GM12878 (cell line): Measurements from ENCODE around the gene SLC27A5. TPM values are rescaled to one million over a fixed set of nuclear protein-coding genes. Genes with fewer than 3 reads are reported as not detected.
A peak's percentile ranks its signal among the peaks of the same experiment; 100 is the strongest.

ENCODE experiments used
- BCL11A ChIP-seq: IDR thresholded peaks from 2 replicates; pipeline ENCODE4 v1.6.1; 2011; ENCODE audit warnings: low read depth, low read length
- EED ChIP-seq: sonication (generic); IDR thresholded peaks from 2 replicates; pipeline ENCODE4 v1.6.1; 2016; ENCODE audit warnings: antibody characterized with exemption, low read depth
- HDGF ChIP-seq: fragments of 450-650 bp; IDR thresholded peaks from 2 replicates; pipeline ENCODE4 v1.6.1; 2016; ENCODE audit warnings: antibody characterized with exemption
- IRF5 ChIP-seq: fragments of 450-650 bp; IDR thresholded peaks from 2 replicates; pipeline ENCODE4 v1.6.1; 2017; ENCODE audit warnings: borderline replicate concordance
- MXI1 ChIP-seq: fragments of 150-350 bp; IDR thresholded peaks from 2 replicates; pipeline ENCODE4 v1.6.1; 2011; ENCODE audit warnings: low read depth, mild to moderate bottlenecking, inconsistent platforms, low read length, improper control_type of control experiment
- POLR2AphosphoS5 ChIP-seq: IDR thresholded peaks from 2 replicates; pipeline ENCODE4 v1.6.1; 2011; ENCODE audit warnings: mild to moderate bottlenecking, low read length, inconsistent platforms
- RAD51 ChIP-seq: fragments of 450-650 bp; IDR thresholded peaks from 2 replicates; pipeline ENCODE4 v1.6.1; 2016; ENCODE audit warnings: moderate library complexity, mild to moderate bottlenecking, inconsistent platforms
- SIN3A ChIP-seq: IDR thresholded peaks from 2 replicates; pipeline ENCODE4 v1.6.1; 2012; ENCODE audit warnings: low read depth, low read length, improper control_type of control experiment
- SMAD1 ChIP-seq: fragments of 450-650 bp; IDR thresholded peaks from 2 replicates; pipeline ENCODE4 v1.6.1; 2018; ENCODE audit warnings: mild to moderate bottlenecking, low read depth; ENCODE audit not compliant: partially characterized antibody
- SRF ChIP-seq, 2 experiments: IDR thresholded peaks; 2 replicates each; pipeline ENCODE4 v1.6.1; 2011; ENCODE audit warnings: low read depth in 2 of 2, low read length in 2 of 2, mild to moderate bottlenecking in 1 of 2, moderate library complexity in 1 of 2
- YBX1 ChIP-seq: fragments of 450-650 bp; IDR thresholded peaks from 2 replicates; pipeline ENCODE4 v1.6.1; 2016; ENCODE audit warnings: antibody characterized with exemption
- ZBED1 ChIP-seq: IDR thresholded peaks from 2 replicates; pipeline ENCODE4 v1.6.1; 2016; ENCODE audit warnings: borderline replicate concordance
- ZNF207 ChIP-seq: fragments of 450-650 bp; IDR thresholded peaks from 2 replicates; pipeline ENCODE4 v1.6.1; 2014; ENCODE audit warnings: antibody characterized with exemption, mild to moderate bottlenecking, borderline replicate concordance
- ZSCAN29 ChIP-seq: fragments of 450-650 bp; IDR thresholded peaks from 2 replicates; pipeline ENCODE4 v1.6.1; 2017; ENCODE audit warnings: mild to moderate bottlenecking, moderate library complexity
- polyA plus RNA-seq, 11 experiments: library from polyadenylated mRNA; depleted of rRNA in 4 of 11; unstranded in 6 of 11; stranded (reverse) in 5 of 11; fragments of >200 nt; fragmentation: Nextera tagmentation in 4 of 11; fragmentation: Illumina TruSeq in 1 of 11; extraction: Ambion mirVana in 4 of 11; extraction: Trizol in 1 of 11; gene quantifications; 1 replicate in 1 of 11; 2 replicates in 10 of 11; pipeline versions ENCODE4 v1.2.1 to v1.2.3, GENCODE V29; 2011 to 2016; ENCODE audit warnings: inconsistent platforms in 2 of 11, missing spikeins in 2 of 11, low read depth in 1 of 11
- total RNA-seq, 4 experiments: library from RNA; depleted of rRNA in 3 of 4; stranded (reverse); fragments of >200 nt in 3 of 4; fragmentation: Illumina TruSeq in 1 of 4; extraction: Trizol in 1 of 4; gene quantifications; 2 replicates each; pipeline versions ENCODE4 v1.2.1 to v1.2.3, GENCODE V29; 2013 to 2021
- TF ChIP-seq, protein P1 (sequence below): fragments of 450-650 bp; IDR thresholded peaks from 2 replicates; pipeline ENCODE4 v1.6.1; 2017; ENCODE audit warnings: mild to moderate bottlenecking, low read depth, inconsistent platforms; ENCODE audit not compliant: poor library complexity, severe bottlenecking
- TF ChIP-seq, protein P2 (sequence below): IDR thresholded peaks from 2 replicates; pipeline ENCODE4 v1.6.1; 2012; ENCODE audit warnings: low read length, inconsistent platforms
- TF ChIP-seq, protein P3 (sequence below): IDR thresholded peaks from 2 replicates; pipeline ENCODE4 v1.6.1; 2011; ENCODE audit warnings: mild to moderate bottlenecking, low read depth, low read length, moderate library complexity; ENCODE audit not compliant: insufficient replicate concordance
- TF ChIP-seq, protein P4 (sequence below): fragments of 450-650 bp; conservative IDR thresholded peaks from 2 replicates; pipeline ENCODE4 v1.6.1; 2017; ENCODE audit warnings: mild to moderate bottlenecking, moderate library complexity

The SLC27A5 gene
- total and polyA plus RNA-seq, 10 of the 15 experiments (the other 5 are each of a cell fraction or from before 2014, with no cell fraction given): 21.2 to 127 (median 31.8) TPM

DNA sequence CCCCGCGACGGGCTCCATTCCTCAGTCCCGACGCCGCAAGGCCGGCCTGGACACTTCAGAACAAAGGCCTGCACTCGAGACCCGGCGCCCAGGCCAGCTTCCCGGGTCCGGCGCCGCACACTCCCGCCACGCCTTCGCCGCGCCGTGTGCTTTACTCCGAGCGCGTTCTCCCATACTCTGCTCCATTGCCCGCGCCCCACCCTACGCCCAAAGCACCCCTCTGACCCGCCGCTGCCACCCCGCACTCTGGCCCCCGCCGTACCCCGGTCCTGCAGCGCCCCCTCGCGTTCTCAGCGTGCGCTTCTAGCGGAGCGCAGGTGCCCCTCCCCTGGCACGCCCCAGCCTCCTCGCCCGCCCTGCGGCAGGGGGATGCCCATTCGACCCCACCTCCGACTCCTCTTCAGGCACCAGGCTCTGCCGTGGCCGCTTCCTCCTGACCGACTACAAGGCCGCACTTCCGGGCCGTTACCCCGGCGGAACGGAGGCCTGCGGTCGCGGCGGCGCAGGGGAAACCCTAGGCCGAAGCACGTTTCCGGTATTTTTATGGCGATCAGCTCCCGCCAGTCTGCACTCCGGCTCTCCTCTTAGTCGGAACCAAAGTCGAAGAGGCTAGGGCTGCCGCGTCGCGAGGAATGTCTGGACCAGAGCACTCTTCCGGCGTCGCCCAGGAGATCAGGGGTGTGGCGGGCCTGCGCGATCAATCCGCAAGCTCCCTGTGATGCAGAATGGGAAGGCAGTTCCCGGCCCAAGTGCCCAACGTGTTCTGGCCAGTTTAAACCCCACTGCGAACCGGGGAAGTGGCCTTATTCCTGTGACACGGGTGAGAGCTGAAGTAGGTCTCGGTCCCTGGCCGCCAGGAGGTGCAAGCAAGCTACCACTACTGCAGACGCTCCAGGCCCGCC lies 7.8 kb upstream of the SLC27A5 start, which contains the start of gene ZBTB45 (continued):
- TF ChIP-seq, protein P1, sequence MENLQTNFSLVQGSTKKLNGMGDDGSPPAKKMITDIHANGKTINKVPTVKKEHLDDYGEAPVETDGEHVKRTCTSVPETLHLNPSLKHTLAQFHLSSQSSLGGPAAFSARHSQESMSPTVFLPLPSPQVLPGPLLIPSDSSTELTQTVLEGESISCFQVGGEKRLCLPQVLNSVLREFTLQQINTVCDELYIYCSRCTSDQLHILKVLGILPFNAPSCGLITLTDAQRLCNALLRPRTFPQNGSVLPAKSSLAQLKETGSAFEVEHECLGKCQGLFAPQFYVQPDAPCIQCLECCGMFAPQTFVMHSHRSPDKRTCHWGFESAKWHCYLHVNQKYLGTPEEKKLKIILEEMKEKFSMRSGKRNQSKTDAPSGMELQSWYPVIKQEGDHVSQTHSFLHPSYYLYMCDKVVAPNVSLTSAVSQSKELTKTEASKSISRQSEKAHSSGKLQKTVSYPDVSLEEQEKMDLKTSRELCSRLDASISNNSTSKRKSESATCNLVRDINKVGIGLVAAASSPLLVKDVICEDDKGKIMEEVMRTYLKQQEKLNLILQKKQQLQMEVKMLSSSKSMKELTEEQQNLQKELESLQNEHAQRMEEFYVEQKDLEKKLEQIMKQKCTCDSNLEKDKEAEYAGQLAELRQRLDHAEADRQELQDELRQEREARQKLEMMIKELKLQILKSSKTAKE: peak; percentile 92
- TF ChIP-seq HDGF (peak; percentile 23; the same call in 1 of the 2 replicates), YBX1 (no peak), ZNF207 (peak; percentile 98), POLR2AphosphoS5 (peak; percentile 82; the same call in 1 of the 2 replicates), ZBED1 (peak; percentile 81; the same call in 1 of the 2 replicates), MXI1 (peak; percentile 92), ZSCAN29 (peak; percentile 78), RAD51 (no peak), SMAD1 (peak; percentile 73), IRF5 (peak; percentile 59; the same call in 1 of the 2 replicates), SIN3A (peak; percentile 89), EED (peak; percentile 62; the same call in 1 of the 2 replicates), BCL11A (no peak), SRF (IDR thresholded peaks at IDR 0.05; ENCODE audit: low read depth in 2 of 2, low read length in 2 of 2) (peak; percentile 55 to 93)
- TF ChIP-seq, protein P2, sequence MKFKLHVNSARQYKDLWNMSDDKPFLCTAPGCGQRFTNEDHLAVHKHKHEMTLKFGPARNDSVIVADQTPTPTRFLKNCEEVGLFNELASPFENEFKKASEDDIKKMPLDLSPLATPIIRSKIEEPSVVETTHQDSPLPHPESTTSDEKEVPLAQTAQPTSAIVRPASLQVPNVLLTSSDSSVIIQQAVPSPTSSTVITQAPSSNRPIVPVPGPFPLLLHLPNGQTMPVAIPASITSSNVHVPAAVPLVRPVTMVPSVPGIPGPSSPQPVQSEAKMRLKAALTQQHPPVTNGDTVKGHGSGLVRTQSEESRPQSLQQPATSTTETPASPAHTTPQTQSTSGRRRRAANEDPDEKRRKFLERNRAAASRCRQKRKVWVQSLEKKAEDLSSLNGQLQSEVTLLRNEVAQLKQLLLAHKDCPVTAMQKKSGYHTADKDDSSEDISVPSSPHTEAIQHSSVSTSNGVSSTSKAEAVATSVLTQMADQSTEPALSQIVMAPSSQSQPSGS: no peak; the same call in 1 of the 2 replicates
- TF ChIP-seq, protein P3, sequence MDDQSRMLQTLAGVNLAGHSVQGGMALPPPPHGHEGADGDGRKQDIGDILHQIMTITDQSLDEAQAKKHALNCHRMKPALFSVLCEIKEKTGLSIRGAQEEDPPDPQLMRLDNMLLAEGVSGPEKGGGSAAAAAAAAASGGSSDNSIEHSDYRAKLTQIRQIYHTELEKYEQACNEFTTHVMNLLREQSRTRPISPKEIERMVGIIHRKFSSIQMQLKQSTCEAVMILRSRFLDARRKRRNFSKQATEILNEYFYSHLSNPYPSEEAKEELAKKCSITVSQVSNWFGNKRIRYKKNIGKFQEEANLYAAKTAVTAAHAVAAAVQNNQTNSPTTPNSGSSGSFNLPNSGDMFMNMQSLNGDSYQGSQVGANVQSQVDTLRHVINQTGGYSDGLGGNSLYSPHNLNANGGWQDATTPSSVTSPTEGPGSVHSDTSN: no peak
- TF ChIP-seq, protein P4, sequence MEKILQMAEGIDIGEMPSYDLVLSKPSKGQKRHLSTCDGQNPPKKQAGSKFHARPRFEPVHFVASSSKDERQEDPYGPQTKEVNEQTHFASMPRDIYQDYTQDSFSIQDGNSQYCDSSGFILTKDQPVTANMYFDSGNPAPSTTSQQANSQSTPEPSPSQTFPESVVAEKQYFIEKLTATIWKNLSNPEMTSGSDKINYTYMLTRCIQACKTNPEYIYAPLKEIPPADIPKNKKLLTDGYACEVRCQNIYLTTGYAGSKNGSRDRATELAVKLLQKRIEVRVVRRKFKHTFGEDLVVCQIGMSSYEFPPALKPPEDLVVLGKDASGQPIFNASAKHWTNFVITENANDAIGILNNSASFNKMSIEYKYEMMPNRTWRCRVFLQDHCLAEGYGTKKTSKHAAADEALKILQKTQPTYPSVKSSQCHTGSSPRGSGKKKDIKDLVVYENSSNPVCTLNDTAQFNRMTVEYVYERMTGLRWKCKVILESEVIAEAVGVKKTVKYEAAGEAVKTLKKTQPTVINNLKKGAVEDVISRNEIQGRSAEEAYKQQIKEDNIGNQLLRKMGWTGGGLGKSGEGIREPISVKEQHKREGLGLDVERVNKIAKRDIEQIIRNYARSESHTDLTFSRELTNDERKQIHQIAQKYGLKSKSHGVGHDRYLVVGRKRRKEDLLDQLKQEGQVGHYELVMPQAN: peak; percentile 23
